ENCODE data around the gene TLCD1.

GRCh38 chr17:28689011-28689410 is 37.0 kb downstream of the TLCD1 start:
- TF ChIP-seq CTCF (IDR thresholded peaks at IDR 0.05) (no peak), POLR2A (IDR thresholded peaks at IDR 0.05) (no peak)

All from body of pancreas (tissue), 4 donors.